GM18508 (cell line): Measurements from ENCODE around the gene GPX6.
"Not testable (repeated sequence)": the region's sequence is repeated elsewhere in the genome, so short reads cannot be mapped to it uniquely, and the experiment has no call there.

Experiments used
- ATAC-seq: cut with Tn5 transposase; IDR thresholded peaks from one replicate; pipeline ENCODE4 v1.9.1; 2021; ENCODE audit warnings: moderate number of reproducible peaks; ENCODE audit not compliant: insufficient read depth, unreplicated experiment

Gene GPX6, protein sequence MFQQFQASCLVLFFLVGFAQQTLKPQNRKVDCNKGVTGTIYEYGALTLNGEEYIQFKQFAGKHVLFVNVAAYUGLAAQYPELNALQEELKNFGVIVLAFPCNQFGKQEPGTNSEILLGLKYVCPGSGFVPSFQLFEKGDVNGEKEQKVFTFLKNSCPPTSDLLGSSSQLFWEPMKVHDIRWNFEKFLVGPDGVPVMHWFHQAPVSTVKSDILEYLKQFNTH

DNA sequence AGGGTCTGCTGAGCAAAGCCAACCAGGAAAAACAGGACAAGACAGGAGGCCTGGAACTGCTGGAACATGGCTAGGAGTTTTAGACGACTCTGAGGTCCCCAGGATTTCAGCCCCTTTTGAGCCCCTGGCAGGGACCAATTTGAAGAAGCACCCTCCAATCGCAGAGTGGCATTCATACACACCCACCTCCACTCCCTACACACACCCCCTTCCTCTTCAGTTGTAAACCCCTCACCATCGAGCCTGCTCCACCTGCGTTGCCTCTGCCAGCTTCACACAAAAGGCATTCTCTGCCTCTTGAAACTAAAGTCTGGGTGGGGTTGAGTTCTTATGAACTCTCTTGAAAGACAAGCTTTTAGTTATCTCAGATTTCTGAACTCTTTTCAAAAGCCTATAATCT, at the start of gene GPX6:
Gene GPX6, minus strand, starts transcription at position 118 of the 400 bp plus-strand sequence. Its CDS starts 50 bp downstream, at position 68.
- no peak for ATAC-seq

DNA sequence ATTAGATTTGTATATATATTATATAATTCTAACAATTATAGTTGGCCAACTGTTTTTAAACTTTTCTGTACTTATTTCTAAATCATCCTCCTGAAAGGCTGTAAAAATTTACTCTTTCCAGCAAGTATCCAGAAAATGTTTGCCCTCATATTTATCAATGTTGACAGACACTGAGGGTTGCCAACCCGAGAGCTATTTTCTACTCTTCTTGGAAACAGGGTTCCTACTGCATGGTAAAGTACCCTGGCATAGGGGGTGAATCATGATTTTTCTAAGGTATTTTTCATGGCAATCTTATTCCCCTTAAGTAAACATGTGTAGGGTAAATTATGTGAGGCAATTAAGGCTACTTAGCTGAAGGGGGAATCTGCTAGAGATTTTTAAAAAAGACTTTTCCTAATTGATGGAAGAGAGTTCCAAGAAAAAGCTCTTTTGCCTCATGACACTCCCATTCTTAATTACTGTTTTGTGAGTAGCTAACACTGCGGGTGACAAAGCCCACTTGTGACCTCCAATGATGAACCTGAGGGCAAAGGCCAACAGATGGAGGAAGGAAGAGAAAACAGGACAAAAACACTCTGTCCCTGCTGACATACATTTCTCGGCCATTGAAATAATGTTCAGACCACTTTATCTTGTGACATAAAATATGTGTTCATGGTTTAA, 48.0 kb upstream of the GPX6 start:
- no peak for ATAC-seq

- no peak for ATAC-seq
Observed at GRCh38 chr6:28558629-28559028, 43.0 kb upstream of the GPX6 start.

DNA sequence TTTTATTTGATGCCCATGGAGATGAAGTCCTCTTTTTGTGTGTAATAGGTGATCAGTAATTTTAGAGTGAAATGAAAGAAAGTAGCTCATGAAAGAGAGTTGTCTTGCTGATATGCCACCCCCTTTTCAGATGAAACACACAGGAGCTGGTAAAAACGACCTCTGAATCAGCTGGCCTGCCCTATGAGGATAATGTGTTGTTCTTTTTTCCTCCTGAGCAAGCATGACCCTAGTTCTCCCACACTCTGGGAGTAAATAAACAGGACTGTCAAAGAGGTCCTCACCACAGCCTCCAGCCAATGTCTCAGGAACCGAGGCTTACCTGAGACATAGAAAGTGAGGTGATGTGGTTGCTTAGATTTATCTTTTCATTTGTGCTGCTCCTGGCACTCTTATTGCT, 39.5 kb upstream of the GPX6 start:
- no peak for ATAC-seq

GRCh38 chr6:28553986-28554881, 38.6 kb upstream of the GPX6 start:
- no peak for ATAC-seq

GRCh38 chr6:28553384-28553985, 37.9 kb upstream of the GPX6 start:
- no peak for ATAC-seq

DNA sequence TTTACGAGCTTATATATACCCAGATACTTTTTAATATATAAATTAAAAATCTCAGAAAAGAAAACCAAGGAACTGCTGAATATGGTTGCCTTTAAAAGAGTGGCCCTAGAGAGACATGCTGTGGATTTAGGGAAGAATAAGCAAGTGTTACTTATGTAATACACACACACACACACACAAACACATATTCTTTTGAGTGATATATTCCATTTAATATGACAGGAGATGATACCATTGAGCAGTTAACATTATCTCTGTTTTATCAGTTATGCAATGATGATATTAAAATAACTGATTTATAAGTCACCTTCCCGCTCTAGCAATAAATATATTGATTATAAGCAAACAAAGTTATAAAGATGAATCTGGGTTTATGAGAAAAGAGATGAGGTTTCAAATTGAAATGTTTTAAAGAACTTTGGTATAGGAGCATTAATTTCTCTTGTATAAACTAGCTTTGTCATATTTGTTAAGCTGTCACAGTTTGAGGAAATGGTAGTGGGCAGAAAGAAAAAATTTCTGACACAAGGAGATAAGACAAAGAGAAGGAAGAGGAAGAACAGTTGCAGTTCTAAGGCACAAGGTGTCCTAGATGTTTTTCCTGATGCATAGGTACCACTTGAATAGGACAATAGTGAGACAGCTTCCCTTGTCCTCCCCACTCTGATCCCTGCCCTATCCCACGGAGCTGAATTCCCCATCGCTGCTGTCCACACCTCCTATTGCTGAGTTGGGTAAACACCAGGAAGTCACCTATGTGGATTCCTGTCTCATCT, 36.5 kb upstream of the GPX6 start:
- ATAC-seq = no peak

DNA sequence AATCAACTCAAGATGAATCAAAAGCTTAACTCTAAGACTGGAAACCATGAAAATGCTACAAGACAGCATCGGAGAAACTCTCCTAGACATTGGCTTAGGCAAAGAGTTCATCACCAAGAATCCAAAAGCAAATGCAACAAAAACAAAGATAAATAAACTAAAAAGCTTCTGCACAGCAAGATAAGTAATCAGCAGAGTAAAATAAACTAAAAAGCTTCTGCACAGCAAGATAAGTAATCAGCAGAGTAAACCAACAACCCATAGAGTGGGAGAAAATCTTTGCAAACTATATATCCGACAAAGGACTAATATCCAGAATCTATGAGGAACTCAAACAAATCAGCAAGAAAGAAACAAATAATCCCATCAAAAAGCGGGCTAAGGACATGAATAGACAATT, 31.4 kb upstream of the GPX6 start:
- ATAC-seq = not testable (repeated sequence)

GRCh38 chr6:28545955-28546354, 30.4 kb upstream of the GPX6 start:
- ATAC-seq = no peak

DNA sequence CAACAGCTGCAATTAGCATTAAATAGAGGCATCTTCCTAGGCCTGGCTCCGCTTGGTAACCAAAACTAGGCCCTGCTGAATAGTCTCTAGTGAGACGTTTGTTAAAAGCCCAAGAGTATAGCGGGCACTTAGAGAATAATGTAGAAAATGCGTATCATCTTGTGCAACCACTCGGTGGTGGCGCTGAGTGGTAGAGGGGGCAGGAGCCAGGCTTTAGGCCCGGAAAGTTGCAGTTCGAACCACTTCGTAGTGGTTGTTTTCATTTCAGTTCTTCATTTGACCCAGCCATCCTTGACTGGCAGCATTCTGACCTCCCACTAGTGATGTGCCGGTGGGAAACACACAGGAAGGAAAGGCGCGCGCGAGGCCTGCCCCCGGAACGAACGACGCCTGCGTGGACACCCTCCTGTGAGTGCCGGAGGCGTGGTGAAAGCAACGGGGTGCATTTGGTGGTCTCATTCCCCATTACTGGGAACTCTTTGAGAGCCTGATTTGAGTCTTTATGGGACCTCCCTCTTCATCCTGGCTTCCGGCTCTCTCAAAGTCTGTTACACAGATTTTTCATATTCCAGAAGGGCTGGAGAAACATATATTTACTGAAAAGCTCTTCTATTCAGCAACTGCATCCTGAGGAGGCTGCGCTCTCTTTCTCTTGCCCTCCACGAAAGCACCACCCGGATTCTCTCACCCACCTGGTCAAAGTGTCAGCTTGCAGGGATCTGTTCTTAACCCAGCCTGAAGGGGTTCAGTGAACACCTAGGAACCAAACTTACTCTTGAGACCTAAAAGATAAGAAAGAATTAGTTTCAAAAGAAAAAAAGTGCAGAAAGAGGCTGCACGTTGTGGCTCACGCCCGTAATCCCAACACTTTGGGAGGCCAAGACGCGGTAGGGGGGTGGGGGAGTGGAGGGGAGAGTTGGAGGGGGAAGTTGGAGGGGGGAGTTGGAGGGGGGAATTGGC, 28.3 kb upstream of the GPX6 start:
- no peak for ATAC-seq

DNA sequence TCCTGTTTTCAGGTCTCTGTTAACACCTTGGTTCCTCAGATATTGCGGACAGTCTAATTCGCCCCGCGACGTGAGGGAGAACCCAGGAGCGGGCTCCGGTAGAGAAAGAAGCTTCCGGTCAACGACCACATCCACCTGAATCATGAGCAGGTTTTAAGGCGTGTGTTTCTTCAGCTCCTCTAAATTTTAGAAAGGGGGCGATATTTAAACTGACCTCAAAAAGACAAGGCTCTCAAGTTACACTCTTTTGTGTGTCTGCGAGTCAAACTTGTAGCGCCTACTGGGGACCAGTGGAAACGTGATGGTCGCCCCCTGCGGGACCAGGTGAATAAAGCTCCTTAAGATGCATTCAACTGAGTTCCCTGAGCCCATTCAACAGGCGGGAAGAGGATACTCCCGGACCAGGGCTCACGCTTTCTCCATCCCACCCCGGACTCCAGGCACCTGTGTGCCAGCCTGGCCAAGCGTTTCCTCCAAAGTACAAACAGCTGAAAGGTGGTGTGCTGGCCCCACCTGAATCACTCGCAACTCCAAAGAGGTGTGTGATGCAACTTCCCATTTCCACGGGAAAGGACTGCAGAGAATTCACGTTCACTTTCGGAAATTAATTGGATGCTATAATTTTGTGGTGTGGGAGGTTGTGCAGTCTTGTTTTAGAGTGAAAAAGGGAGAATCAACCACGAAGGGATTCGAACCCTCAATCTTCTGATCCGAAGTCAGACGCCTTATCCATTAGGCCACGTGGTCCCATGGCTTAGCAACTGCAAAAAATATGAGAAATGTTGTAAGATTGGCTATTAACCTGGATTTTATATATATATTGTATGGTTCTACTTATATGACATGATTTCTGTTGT, 27.1 kb upstream of the GPX6 start:
- ATAC-seq = no peak

GRCh38 chr6:28541996-28542395, 26.4 kb upstream of the GPX6 start:
- no peak for ATAC-seq

DNA sequence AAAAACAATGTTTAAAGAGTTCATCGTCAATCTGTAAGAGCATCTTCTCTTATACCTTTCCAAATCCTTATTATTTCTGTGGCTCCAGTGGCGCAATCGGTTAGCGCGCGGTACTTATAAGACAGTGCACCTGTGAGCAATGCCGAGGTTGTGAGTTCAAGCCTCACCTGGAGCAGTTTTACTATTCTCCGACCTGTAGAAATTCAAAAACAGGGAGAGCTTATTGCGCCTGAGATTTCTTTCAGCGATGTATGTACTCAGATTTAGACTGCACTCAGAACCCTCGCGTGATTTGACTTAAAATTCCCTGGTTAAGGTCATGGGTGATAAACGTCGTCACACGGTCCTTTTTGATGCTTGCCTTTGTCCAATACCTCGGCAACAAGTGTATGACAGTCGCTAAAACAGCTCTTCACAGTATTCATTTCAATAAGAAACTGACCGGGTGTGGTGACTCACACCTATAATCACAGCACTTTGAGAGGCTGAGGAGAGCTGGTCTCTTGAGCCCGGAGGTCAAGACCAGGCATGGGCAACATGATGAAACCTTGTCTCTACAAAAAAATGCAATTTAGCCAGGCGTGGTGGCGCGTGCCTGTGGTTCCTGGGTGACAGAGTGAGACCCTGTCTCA, 22.0 kb upstream of the GPX6 start:
- no peak for ATAC-seq

DNA sequence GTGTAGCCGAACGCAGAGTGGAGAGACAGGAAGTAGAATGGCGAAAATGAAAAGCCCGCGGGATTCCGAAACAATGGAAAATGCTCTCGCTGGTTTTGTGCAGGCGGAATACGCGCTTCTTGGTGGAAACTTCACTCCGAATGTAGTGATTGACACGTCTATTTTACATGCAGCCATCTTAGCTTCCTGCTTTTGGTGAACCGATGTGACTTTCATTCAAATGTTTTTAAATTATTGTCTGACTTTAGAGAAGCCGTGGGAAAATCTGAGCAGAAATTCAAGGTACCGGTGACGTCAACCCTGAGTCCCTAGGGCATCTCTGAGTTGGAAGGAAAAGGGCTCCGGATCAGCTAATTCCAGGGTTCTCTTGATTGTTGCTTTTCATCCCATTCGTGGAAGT, 21.5 kb upstream of the GPX6 start:
- ATAC-seq = no peak

DNA sequence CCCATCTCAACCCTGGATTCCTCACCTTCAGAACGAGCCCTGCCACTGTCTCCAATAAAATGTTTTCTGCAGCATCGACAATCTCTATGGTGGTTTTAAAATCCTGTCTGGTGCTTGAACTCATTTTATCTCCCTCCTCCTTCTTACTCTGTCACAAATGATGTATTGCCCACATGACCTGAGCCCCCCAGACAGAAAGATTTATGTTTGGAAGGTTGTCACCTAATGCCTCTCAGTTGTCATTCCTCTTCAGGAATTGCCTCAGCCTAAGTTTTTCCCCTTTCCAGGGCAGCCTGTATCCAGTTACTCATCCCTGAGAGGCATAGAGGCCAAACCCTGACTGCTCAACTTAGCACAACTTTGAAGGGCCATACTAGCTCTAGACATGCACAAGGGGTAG, 19.3 kb upstream of the GPX6 start:
- ATAC-seq = no peak

DNA sequence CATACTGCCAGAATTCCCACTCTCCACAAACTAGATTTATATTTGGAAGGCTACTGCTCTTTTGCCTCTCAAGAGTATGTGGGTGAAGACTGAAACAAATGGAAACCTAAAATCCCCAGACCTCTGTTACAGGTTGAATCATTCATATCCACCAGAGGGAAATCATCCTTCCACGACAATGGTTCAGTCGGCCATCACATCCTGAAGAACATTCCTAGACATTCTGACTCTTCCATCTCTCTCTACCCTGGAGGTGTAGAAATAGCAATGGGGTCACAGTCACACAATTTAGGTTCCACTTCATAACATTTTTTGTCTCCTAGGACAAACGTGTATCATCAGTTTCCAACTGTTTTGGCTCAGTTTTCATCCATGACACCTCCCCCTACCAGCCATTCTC, 18.7 kb upstream of the GPX6 start:
- no peak for ATAC-seq

- no peak for ATAC-seq
Observed at GRCh38 chr6:28531479-28532128, 16.0 kb upstream of the GPX6 start.
